Mucosa of descending colon (tissue), 3 donors: ENCODE results near the gene CORO2A. TPM values are rescaled to one million over a fixed set of nuclear protein-coding genes. Genes with fewer than 3 reads are reported as not detected.

Experiments used
- ATAC-seq: fragments of 200-7000 bp; cut with Tn5 transposase; one replicate; pipeline ENCODE4 v1.9.1; 2020; ENCODE audit warnings: mild to moderate bottlenecking, moderate library complexity
- DNase-seq, 3 donors: peaks; one replicate each; pipeline ENCODE4 v3.0.0-alpha.2; 2020
- H3K36me3 ChIP-seq: fragments of 200-600 bp; one replicate; pipeline ENCODE4 v1.8.0; 2021; ENCODE audit warnings: low read depth, mild to moderate bottlenecking
- H3K4me1 ChIP-seq: fragments of 200-600 bp; one replicate; pipeline ENCODE4 v1.8.0; 2021; ENCODE audit warnings: low read depth, mild to moderate bottlenecking
- H3K4me3 ChIP-seq: fragments of 200-600 bp; one replicate; pipeline ENCODE4 v1.8.0; 2021; ENCODE audit warnings: mild to moderate bottlenecking
- H3K9me3 ChIP-seq: fragments of 200-600 bp; one replicate; pipeline ENCODE4 v1.8.0; 2021; ENCODE audit warnings: mild to moderate bottlenecking
- CTCF ChIP-seq: fragments of 200-600 bp; IDR thresholded peaks from one replicate; pipeline ENCODE4 v1.8.0; 2022; ENCODE audit warnings: antibody characterized with exemption, mild to moderate bottlenecking
- intact Hi-C, 2 donors: fragments of 100-400 bp; cut with DNase I in 1 of 2; cut with micrococcal nuclease in 1 of 2; formaldehyde crosslinking; loops; one replicate each; pipeline versions ENCODE4 v1.11.0 to v1.11.1; 2022; cut with DNase I, micrococcal nuclease
- total RNA-seq, 3 donors: library from RNA; stranded (reverse); fragmentation: NEBNext Ultra II Directional in 2 of 3; extraction: Animal tissue kit (Norgen Biotek cat#: 25700) in 2 of 3; gene quantifications; one replicate each; pipeline versions ENCODE4 v1.2.1 to v1.2.4, GENCODE V29; 2021 to 2023
- donor health status: DM: no; HTN: no; CAD: no; lungs with moderate emphysema.
- donor health status: DM: no; HTN: no; CAD: no.
- donor health status: DM: no; HTN: yes; CAD: no.

The CORO2A gene
- total RNA-seq, 3 donors from 2014 or later, result 25.8 to 56.1 (median 45.0) TPM

- no peak for TF ChIP-seq CTCF
- Histone ChIP-seq H3K9me3 (no peaks in the 10 kb centered on the region), H3K4me3 (no peak overlapping the region), H3K4me1 (peaks cover 21% of the 10 kb centered on the region), H3K36me3 (no peaks in the 10 kb centered on the region)
- no peak for ATAC-seq
- DNase-seq, result no peak
- intact Hi-C loops, result no loop called here
These were observed 42.7 kb upstream of the CORO2A start for GRCh38 chr9:98235126-98235525.

- ATAC-seq (peak; percentile 37), DNase-seq (no peak)
- Histone ChIP-seq H3K4me1 (peaks cover 24% of the 10 kb centered on the region), H3K9me3 (no peaks in the 10 kb centered on the region), H3K4me3 (no peak overlapping the region), H3K36me3 (no peaks in the 10 kb centered on the region)
- intact Hi-C loops, result no loop called here
- no peak for TF ChIP-seq CTCF
These were observed 41.9 kb upstream of the CORO2A start for GRCh38 chr9:98234245-98234825.

- ATAC-seq (no peak), DNase-seq (no peak)
- H3K9me3 ChIP-seq, result no peaks in the 10 kb centered on the region
- no peaks in the 10 kb centered on the region for H3K36me3 ChIP-seq
- peaks cover 24% of the 10 kb centered on the region for H3K4me1 ChIP-seq
- intact Hi-C loops, result no loop called here
- TF ChIP-seq CTCF, result no peak
- H3K4me3 ChIP-seq, result no peak overlapping the region
These were observed 40.5 kb upstream of the CORO2A start for GRCh38 chr9:98232926-98233325.

- intact Hi-C loops, result no loop called here
- ATAC-seq (peak; percentile 66), DNase-seq (no peak)
- Histone ChIP-seq H3K4me1 (peaks cover 22% of the 10 kb centered on the region), H3K9me3 (no peaks in the 10 kb centered on the region), H3K4me3 (no peak overlapping the region), H3K36me3 (no peaks in the 10 kb centered on the region)
- TF ChIP-seq CTCF, result no peak
These were observed 39.5 kb upstream of the CORO2A start for GRCh38 chr9:98231770-98232478.

- Histone ChIP-seq H3K36me3 (no peaks in the 10 kb centered on the region), H3K4me1 (peaks cover 29% of the 10 kb centered on the region)
These were observed 38.4 kb upstream of the CORO2A start for GRCh38 chr9:98230789-98231188.

More at GRCh38 chr9:98230789-98231188, 38.4 kb upstream of the CORO2A start:
- DNase-seq, result no peak
- Histone ChIP-seq H3K4me3 (no peak overlapping the region), H3K9me3 (no peaks in the 10 kb centered on the region)
- no peak for TF ChIP-seq CTCF
- ATAC-seq, result peak; percentile 20
- intact Hi-C loops, result no loop called here
